OCI-LY7 (cell line): ENCODE data around the gene PGBD1.

Experiments
- CTCF ChIP-seq: fragments of 200-600 bp; sonication (generic); conservative IDR thresholded peaks from 2 replicates; pipeline ENCODE4 v1.5.1; 2014; ENCODE audit warnings: mild to moderate bottlenecking, antibody characterized with exemption, low read length, moderate library complexity, mixed read lengths
- EZH2phosphoT487 ChIP-seq: fragments of 200-600 bp; sonication (generic); IDR thresholded peaks from 2 replicates; pipeline ENCODE4 v1.6.1; 2018; ENCODE audit warnings: low read depth, borderline replicate concordance, mild to moderate bottlenecking, mixed run types, antibody characterized with exemption, low read length, moderate library complexity, mixed read lengths

GRCh38 chr6:28296520-28297060 is 15.2 kb downstream of the PGBD1 start:
- no peak for TF ChIP-seq CTCF
- no peak for TF ChIP-seq EZH2phosphoT487
